WTC11 (cell line): ENCODE results near the gene GALNT15. TPM values are rescaled to one million over a fixed set of nuclear protein-coding genes. Genes with fewer than 3 reads are reported as not detected.

Experiments
- ATAC-seq: fragments of 200-7000 bp; cut with Tn5 transposase; 2 replicates; pipeline ENCODE4 v1.10.0; 2021; ENCODE audit warnings: mild to moderate bottlenecking, moderate library complexity
- CTCF ChIA-PET: fragments of 300-600 bp; sonication (Branson Sonifier 250); formaldehyde crosslinking; loops from one replicate; lab custom pipeline; 2021; ENCODE audit warnings: antibody characterized with exemption; lab: Charles Lee
- POLR2A ChIA-PET: fragments of 350-600 bp; sonication (Branson Sonifier 250); formaldehyde crosslinking; loops from one replicate; lab custom pipeline; 2021; ENCODE audit warnings: antibody characterized with exemption; lab: Charles Lee
- DNase-seq: peaks from one replicate; pipeline ENCODE4 v3.0.0; 2021; ENCODE audit warnings: low spot score
- H3K27ac Mint-ChIP-seq: 2 replicates; pipeline ENCODE4 v1.8.0; 2021; ENCODE audit warnings: mixed read lengths
- H3K27me3 Mint-ChIP-seq: 2 replicates; pipeline ENCODE4 v1.8.0; 2021; ENCODE audit warnings: low read depth, mild to moderate bottlenecking, moderate library complexity, mixed read lengths
- H3K36me3 Mint-ChIP-seq: 2 replicates; pipeline ENCODE4 v1.8.0; 2021; ENCODE audit warnings: mixed read lengths
- H3K4me1 Mint-ChIP-seq: 2 replicates; pipeline ENCODE4 v1.8.0; 2022; ENCODE audit warnings: mixed read lengths
- H3K4me3 Mint-ChIP-seq: 2 replicates; pipeline ENCODE4 v1.8.0; 2021; ENCODE audit warnings: mild to moderate bottlenecking, moderate library complexity, mixed read lengths
- H3K9me3 Mint-ChIP-seq: 2 replicates; pipeline ENCODE4 v1.8.0; 2021; ENCODE audit warnings: mixed read lengths
- CBFB ChIP-seq: sonication (generic); formaldehyde crosslinking; IDR thresholded peaks from 2 replicates; pipeline ENCODE4 v1.8.1; 2022; ENCODE audit warnings: mild to moderate bottlenecking, low read depth, missing genetic modification reagents
- CREM ChIP-seq: sonication (generic); formaldehyde crosslinking; IDR thresholded peaks from 2 replicates; pipeline ENCODE4 v1.8.1; 2022; ENCODE audit warnings: mild to moderate bottlenecking, missing genetic modification reagents, moderate library complexity
- ELF4 ChIP-seq: sonication (generic); formaldehyde crosslinking; IDR thresholded peaks from 2 replicates; pipeline ENCODE4 v1.8.1; 2022; ENCODE audit warnings: low read depth, mild to moderate bottlenecking, moderate library complexity, missing genetic modification reagents
- EMX1 ChIP-seq: fragments of 250-450 bp; sonication (Bioruptor Pico); IDR thresholded peaks from 2 replicates; pipeline ENCODE4 v1.8.0; 2021; ENCODE audit warnings: mild to moderate bottlenecking
- RORB ChIP-seq: fragments of 250-450 bp; sonication (Bioruptor Pico); IDR thresholded peaks from 2 replicates; pipeline ENCODE4 v1.9.0; 2021; ENCODE audit warnings: mild to moderate bottlenecking
- SMAD4 ChIP-seq: sonication (generic); formaldehyde crosslinking; IDR thresholded peaks from 2 replicates; pipeline ENCODE4 v1.8.0; 2022; ENCODE audit warnings: mild to moderate bottlenecking, missing genetic modification reagents
- TEAD4 ChIP-seq: sonication (generic); formaldehyde crosslinking; IDR thresholded peaks from 2 replicates; pipeline ENCODE4 v1.8.0; 2022; ENCODE audit warnings: mild to moderate bottlenecking, missing genetic modification reagents
- ZNF317 ChIP-seq: sonication (generic); formaldehyde crosslinking; IDR thresholded peaks from 2 replicates; pipeline ENCODE4 v1.8.1; 2023; ENCODE audit warnings: low read depth, mild to moderate bottlenecking, moderate library complexity, missing genetic modification reagents, borderline replicate concordance
- total RNA-seq: library from RNA; stranded (reverse); gene quantifications from 3 replicates; pipeline ENCODE4 v1.2.3, GENCODE V29; 2021
- TF ChIP-seq, protein P1 (sequence below): sonication (generic); formaldehyde crosslinking; IDR thresholded peaks from 2 replicates; pipeline ENCODE4 v1.8.1; 2022; ENCODE audit warnings: missing genetic modification reagents, borderline replicate concordance
- TF ChIP-seq, protein P2 (sequence below): fragments of 200-600 bp; IDR thresholded peaks from 2 replicates; pipeline ENCODE4 v1.8.0; 2022; ENCODE audit warnings: antibody characterized with exemption
- TF ChIP-seq, protein P3 (sequence below): sonication (generic); formaldehyde crosslinking; conservative IDR thresholded peaks from 2 replicates; pipeline ENCODE4 v1.8.1; 2023; ENCODE audit warnings: mild to moderate bottlenecking, low read depth, missing genetic modification reagents, moderate library complexity
- TF ChIP-seq, protein P4 (sequence below): sonication (generic); formaldehyde crosslinking; IDR thresholded peaks from 2 replicates; pipeline ENCODE4 v1.8.1; 2023; ENCODE audit warnings: mild to moderate bottlenecking, moderate library complexity, missing genetic modification reagents
- TF ChIP-seq, protein P5 (sequence below): sonication (generic); formaldehyde crosslinking; IDR thresholded peaks from 2 replicates; pipeline ENCODE4 v1.8.0; 2022; ENCODE audit warnings: missing genetic modification reagents
- TF ChIP-seq, protein P6 (sequence below): sonication (generic); formaldehyde crosslinking; IDR thresholded peaks from 2 replicates; pipeline ENCODE4 v1.8.0; 2023; ENCODE audit warnings: missing genetic modification reagents
- TF ChIP-seq, protein P7 (sequence below): sonication (generic); formaldehyde crosslinking; IDR thresholded peaks from 2 replicates; pipeline ENCODE4 v1.8.1; 2023; ENCODE audit warnings: mild to moderate bottlenecking, missing genetic modification reagents, moderate library complexity
- TF ChIP-seq, protein P8 (sequence below): sonication (generic); formaldehyde crosslinking; IDR thresholded peaks from 2 replicates; pipeline ENCODE4 v1.8.1; 2023; ENCODE audit warnings: mild to moderate bottlenecking, missing genetic modification reagents, borderline replicate concordance
- TF ChIP-seq, protein P9 (sequence below): sonication (generic); formaldehyde crosslinking; IDR thresholded peaks from 2 replicates; pipeline ENCODE4 v1.8.0; 2022; ENCODE audit warnings: mild to moderate bottlenecking, missing genetic modification reagents

Gene GALNT15
- total RNA-seq, 1 experiment from 2014 or later: 0.15 TPM

DNA sequence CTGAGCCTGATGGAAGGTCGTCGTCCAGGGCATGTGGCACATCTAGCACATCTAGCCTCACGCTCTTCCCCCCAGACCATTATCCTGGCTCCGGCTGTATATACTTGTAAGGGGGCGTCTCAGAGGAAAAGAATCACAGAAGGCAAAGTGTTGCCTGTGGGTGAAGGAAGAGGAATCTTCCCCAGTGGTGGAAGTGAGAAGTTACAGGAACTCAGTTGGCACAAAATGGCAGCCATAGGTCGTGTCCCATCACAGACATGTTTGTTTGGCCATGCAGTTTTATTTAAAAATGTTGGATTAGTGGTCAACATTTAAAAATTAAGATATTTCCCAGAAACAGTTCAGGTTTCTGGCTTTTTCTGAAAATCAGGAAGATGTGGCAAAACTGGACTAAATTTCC is 13.6 kb downstream of the GALNT15 start:
- ChIA-PET CTCF (interaction anchor here (0.5 kb wide), 1 partner anchor 69 kb away, joined by 4 read pairs; no protein-coding TSS in a partner anchor), POLR2A (no interaction called here)
- Mint-ChIP-seq H3K4me3 (no peak overlapping the region), H3K27me3 (peaks cover 4% of the 10 kb centered on the region), H3K27ac (no peak overlapping the region), H3K36me3 (no peaks in the 10 kb centered on the region), H3K9me3 (no peaks in the 10 kb centered on the region), H3K4me1 (no peaks in the 10 kb centered on the region)
- TF ChIP-seq, protein P1, sequence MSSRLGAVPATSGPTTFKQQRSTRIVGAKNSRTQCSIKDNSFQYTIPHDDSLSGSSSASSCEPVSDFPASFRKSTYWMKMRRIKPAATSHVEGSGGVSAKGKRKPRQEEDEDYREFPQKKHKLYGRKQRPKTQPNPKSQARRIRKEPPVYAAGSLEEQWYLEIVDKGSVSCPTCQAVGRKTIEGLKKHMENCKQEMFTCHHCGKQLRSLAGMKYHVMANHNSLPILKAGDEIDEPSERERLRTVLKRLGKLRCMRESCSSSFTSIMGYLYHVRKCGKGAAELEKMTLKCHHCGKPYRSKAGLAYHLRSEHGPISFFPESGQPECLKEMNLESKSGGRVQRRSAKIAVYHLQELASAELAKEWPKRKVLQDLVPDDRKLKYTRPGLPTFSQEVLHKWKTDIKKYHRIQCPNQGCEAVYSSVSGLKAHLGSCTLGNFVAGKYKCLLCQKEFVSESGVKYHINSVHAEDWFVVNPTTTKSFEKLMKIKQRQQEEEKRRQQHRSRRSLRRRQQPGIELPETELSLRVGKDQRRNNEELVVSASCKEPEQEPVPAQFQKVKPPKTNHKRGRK (CRISPR knock-in tag): no peak
- no peak for TF ChIP-seq SMAD4 (CRISPR knock-in tag)
- TF ChIP-seq CBFB (CRISPR knock-in tag): no peak
- TF ChIP-seq ZNF317: no peak
- TF ChIP-seq, protein P2, sequence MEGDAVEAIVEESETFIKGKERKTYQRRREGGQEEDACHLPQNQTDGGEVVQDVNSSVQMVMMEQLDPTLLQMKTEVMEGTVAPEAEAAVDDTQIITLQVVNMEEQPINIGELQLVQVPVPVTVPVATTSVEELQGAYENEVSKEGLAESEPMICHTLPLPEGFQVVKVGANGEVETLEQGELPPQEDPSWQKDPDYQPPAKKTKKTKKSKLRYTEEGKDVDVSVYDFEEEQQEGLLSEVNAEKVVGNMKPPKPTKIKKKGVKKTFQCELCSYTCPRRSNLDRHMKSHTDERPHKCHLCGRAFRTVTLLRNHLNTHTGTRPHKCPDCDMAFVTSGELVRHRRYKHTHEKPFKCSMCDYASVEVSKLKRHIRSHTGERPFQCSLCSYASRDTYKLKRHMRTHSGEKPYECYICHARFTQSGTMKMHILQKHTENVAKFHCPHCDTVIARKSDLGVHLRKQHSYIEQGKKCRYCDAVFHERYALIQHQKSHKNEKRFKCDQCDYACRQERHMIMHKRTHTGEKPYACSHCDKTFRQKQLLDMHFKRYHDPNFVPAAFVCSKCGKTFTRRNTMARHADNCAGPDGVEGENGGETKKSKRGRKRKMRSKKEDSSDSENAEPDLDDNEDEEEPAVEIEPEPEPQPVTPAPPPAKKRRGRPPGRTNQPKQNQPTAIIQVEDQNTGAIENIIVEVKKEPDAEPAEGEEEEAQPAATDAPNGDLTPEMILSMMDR: no peak
- no peak for TF ChIP-seq TEAD4
- no peak for TF ChIP-seq RORB (CRISPR knock-in tag)
- no peak for TF ChIP-seq ELF4
- TF ChIP-seq, protein P3, sequence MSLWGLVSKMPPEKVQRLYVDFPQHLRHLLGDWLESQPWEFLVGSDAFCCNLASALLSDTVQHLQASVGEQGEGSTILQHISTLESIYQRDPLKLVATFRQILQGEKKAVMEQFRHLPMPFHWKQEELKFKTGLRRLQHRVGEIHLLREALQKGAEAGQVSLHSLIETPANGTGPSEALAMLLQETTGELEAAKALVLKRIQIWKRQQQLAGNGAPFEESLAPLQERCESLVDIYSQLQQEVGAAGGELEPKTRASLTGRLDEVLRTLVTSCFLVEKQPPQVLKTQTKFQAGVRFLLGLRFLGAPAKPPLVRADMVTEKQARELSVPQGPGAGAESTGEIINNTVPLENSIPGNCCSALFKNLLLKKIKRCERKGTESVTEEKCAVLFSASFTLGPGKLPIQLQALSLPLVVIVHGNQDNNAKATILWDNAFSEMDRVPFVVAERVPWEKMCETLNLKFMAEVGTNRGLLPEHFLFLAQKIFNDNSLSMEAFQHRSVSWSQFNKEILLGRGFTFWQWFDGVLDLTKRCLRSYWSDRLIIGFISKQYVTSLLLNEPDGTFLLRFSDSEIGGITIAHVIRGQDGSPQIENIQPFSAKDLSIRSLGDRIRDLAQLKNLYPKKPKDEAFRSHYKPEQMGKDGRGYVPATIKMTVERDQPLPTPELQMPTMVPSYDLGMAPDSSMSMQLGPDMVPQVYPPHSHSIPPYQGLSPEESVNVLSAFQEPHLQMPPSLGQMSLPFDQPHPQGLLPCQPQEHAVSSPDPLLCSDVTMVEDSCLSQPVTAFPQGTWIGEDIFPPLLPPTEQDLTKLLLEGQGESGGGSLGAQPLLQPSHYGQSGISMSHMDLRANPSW: no peak
- TF ChIP-seq EMX1 (CRISPR knock-in tag): no peak
- TF ChIP-seq, protein P4, sequence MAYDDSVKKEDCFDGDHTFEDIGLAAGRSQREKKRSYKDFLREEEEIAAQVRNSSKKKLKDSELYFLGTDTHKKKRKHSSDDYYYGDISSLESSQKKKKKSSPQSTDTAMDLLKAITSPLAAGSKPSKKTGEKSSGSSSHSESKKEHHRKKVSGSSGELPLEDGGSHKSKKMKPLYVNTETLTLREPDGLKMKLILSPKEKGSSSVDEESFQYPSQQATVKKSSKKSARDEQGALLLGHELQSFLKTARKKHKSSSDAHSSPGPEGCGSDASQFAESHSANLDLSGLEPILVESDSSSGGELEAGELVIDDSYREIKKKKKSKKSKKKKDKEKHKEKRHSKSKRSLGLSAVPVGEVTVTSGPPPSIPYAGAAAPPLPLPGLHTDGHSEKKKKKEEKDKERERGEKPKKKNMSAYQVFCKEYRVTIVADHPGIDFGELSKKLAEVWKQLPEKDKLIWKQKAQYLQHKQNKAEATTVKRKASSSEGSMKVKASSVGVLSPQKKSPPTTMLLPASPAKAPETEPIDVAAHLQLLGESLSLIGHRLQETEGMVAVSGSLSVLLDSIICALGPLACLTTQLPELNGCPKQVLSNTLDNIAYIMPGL (CRISPR knock-in tag): no peak
- TF ChIP-seq, protein P5, sequence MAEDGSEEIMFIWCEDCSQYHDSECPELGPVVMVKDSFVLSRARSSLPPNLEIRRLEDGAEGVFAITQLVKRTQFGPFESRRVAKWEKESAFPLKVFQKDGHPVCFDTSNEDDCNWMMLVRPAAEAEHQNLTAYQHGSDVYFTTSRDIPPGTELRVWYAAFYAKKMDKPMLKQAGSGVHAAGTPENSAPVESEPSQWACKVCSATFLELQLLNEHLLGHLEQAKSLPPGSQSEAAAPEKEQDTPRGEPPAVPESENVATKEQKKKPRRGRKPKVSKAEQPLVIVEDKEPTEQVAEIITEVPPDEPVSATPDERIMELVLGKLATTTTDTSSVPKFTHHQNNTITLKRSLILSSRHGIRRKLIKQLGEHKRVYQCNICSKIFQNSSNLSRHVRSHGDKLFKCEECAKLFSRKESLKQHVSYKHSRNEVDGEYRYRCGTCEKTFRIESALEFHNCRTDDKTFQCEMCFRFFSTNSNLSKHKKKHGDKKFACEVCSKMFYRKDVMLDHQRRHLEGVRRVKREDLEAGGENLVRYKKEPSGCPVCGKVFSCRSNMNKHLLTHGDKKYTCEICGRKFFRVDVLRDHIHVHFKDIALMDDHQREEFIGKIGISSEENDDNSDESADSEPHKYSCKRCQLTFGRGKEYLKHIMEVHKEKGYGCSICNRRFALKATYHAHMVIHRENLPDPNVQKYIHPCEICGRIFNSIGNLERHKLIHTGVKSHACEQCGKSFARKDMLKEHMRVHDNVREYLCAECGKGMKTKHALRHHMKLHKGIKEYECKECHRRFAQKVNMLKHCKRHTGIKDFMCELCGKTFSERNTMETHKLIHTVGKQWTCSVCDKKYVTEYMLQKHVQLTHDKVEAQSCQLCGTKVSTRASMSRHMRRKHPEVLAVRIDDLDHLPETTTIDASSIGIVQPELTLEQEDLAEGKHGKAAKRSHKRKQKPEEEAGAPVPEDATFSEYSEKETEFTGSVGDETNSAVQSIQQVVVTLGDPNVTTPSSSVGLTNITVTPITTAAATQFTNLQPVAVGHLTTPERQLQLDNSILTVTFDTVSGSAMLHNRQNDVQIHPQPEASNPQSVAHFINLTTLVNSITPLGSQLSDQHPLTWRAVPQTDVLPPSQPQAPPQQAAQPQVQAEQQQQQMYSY (CRISPR knock-in tag): no peak
- TF ChIP-seq, protein P6, sequence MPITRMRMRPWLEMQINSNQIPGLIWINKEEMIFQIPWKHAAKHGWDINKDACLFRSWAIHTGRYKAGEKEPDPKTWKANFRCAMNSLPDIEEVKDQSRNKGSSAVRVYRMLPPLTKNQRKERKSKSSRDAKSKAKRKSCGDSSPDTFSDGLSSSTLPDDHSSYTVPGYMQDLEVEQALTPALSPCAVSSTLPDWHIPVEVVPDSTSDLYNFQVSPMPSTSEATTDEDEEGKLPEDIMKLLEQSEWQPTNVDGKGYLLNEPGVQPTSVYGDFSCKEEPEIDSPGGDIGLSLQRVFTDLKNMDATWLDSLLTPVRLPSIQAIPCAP (CRISPR knock-in tag): no peak
- TF ChIP-seq, protein P7, sequence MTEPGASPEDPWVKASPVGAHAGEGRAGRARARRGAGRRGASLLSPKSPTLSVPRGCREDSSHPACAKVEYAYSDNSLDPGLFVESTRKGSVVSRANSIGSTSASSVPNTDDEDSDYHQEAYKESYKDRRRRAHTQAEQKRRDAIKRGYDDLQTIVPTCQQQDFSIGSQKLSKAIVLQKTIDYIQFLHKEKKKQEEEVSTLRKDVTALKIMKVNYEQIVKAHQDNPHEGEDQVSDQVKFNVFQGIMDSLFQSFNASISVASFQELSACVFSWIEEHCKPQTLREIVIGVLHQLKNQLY (CRISPR knock-in tag): no peak
- TF ChIP-seq, protein P8, sequence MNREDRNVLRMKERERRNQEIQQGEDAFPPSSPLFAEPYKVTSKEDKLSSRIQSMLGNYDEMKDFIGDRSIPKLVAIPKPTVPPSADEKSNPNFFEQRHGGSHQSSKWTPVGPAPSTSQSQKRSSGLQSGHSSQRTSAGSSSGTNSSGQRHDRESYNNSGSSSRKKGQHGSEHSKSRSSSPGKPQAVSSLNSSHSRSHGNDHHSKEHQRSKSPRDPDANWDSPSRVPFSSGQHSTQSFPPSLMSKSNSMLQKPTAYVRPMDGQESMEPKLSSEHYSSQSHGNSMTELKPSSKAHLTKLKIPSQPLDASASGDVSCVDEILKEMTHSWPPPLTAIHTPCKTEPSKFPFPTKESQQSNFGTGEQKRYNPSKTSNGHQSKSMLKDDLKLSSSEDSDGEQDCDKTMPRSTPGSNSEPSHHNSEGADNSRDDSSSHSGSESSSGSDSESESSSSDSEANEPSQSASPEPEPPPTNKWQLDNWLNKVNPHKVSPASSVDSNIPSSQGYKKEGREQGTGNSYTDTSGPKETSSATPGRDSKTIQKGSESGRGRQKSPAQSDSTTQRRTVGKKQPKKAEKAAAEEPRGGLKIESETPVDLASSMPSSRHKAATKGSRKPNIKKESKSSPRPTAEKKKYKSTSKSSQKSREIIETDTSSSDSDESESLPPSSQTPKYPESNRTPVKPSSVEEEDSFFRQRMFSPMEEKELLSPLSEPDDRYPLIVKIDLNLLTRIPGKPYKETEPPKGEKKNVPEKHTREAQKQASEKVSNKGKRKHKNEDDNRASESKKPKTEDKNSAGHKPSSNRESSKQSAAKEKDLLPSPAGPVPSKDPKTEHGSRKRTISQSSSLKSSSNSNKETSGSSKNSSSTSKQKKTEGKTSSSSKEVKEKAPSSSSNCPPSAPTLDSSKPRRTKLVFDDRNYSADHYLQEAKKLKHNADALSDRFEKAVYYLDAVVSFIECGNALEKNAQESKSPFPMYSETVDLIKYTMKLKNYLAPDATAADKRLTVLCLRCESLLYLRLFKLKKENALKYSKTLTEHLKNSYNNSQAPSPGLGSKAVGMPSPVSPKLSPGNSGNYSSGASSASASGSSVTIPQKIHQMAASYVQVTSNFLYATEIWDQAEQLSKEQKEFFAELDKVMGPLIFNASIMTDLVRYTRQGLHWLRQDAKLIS: no peak
- no peak for TF ChIP-seq CREM
- TF ChIP-seq, protein P9, sequence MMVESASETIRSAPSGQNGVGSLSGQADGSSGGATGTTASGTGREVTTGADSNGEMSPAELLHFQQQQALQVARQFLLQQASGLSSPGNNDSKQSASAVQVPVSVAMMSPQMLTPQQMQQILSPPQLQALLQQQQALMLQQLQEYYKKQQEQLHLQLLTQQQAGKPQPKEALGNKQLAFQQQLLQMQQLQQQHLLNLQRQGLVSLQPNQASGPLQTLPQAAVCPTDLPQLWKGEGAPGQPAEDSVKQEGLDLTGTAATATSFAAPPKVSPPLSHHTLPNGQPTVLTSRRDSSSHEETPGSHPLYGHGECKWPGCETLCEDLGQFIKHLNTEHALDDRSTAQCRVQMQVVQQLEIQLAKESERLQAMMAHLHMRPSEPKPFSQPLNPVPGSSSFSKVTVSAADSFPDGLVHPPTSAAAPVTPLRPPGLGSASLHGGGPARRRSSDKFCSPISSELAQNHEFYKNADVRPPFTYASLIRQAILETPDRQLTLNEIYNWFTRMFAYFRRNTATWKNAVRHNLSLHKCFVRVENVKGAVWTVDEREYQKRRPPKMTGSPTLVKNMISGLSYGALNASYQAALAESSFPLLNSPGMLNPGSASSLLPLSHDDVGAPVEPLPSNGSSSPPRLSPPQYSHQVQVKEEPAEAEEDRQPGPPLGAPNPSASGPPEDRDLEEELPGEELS (CRISPR knock-in tag): no peak
- ATAC-seq: no peak
- no peak for DNase-seq
